HUES48 (cell line): ENCODE measurements around the gene SLC30A10.

ENCODE experiments used
- H3K27ac ChIP-seq: one replicate; pipeline ENCODE4 v1.7.0; 2013; ENCODE audit warnings: low read depth, low read length, inconsistent platforms
- H3K27me3 ChIP-seq: 2 replicates; pipeline ENCODE4 v1.6.1; 2013; ENCODE audit warnings: mild to moderate bottlenecking, low read length; ENCODE audit not compliant: control insufficient read depth, insufficient read depth
- H3K36me3 ChIP-seq: 2 replicates; pipeline ENCODE4 v1.6.1; 2013; ENCODE audit warnings: low read length; ENCODE audit not compliant: control insufficient read depth, insufficient read depth
- H3K4me1 ChIP-seq: 2 replicates; pipeline ENCODE4 v1.6.1; 2013; ENCODE audit warnings: mild to moderate bottlenecking, low read length; ENCODE audit not compliant: control insufficient read depth, insufficient read depth
- H3K4me3 ChIP-seq: 2 replicates; pipeline ENCODE4 v1.5.1; 2013; ENCODE audit warnings: mild to moderate bottlenecking, low read depth, low read length
- H3K9ac ChIP-seq: 2 replicates; pipeline ENCODE4 v1.6.1; 2013; ENCODE audit warnings: mild to moderate bottlenecking, low read depth, low read length, moderate library complexity
- H3K9me3 ChIP-seq: 2 replicates; pipeline ENCODE4 v1.6.1; 2013; ENCODE audit warnings: low read length; ENCODE audit not compliant: control insufficient read depth, insufficient read depth

Gene SLC30A10

GRCh38 chr1:219927956-219928790, at the start of gene SLC30A10:
Gene SLC30A10 (minus strand): TSS chr1:219928557. CDS start chr1:219928440, 117 bp downstream.
- Histone ChIP-seq H3K4me1 (0 out of 2 replicates have a peak, but pooled peaks cover 2% of the 10 kb centered on the region), H3K27me3 (peaks cover 33% of the 10 kb centered on the region), H3K27ac (no peak within 1 kb of the TSS), H3K36me3 (no peaks in the 10 kb centered on the region), H3K9me3 (no peaks in the 10 kb centered on the region), H3K4me3 (peak within 1 kb of the TSS; percentile 74), H3K9ac (no peak within 1 kb of the TSS)

GRCh38 chr1:219973213-219973612, 44.9 kb upstream of the SLC30A10 start:
- Histone ChIP-seq H3K4me1 (no peaks in the 10 kb centered on the region), H3K4me3 (no peak overlapping the region), H3K9me3 (no peaks in the 10 kb centered on the region), H3K36me3 (peaks cover 84% of the 10 kb centered on the region), H3K27ac (no peak overlapping the region), H3K9ac (no peak overlapping the region), H3K27me3 (no peaks in the 10 kb centered on the region)

- H3K36me3 ChIP-seq: peaks cover 41% of the 10 kb centered on the region
- H3K4me3 ChIP-seq: no peak overlapping the region
- H3K4me1 ChIP-seq: no peaks in the 10 kb centered on the region
- H3K9me3 ChIP-seq: no peaks in the 10 kb centered on the region
- H3K9ac ChIP-seq: no peak overlapping the region
- no peak overlapping the region for H3K27ac ChIP-seq
- no peaks in the 10 kb centered on the region for H3K27me3 ChIP-seq
Observed at GRCh38 chr1:219967361-219967760, 39.0 kb upstream of the SLC30A10 start.

GRCh38 chr1:219966071-219966349, 37.7 kb upstream of the SLC30A10 start:
- H3K9me3 ChIP-seq: no peaks in the 10 kb centered on the region
- no peaks in the 10 kb centered on the region for H3K27me3 ChIP-seq
- H3K4me1 ChIP-seq: no peaks in the 10 kb centered on the region

GRCh38 chr1:219965285-219966070, 37.1 kb upstream of the SLC30A10 start:
- H3K9me3 ChIP-seq: no peaks in the 10 kb centered on the region
- no peak overlapping the region for H3K4me3 ChIP-seq

More at GRCh38 chr1:219966071-219966349, 37.7 kb upstream of the SLC30A10 start:
- Histone ChIP-seq H3K36me3 (peaks cover 29% of the 10 kb centered on the region), H3K4me3 (no peak overlapping the region), H3K27ac (no peak overlapping the region), H3K9ac (no peak overlapping the region)

GRCh38 chr1:219963432-219963831, 35.1 kb upstream of the SLC30A10 start:
- no peaks in the 10 kb centered on the region for H3K4me1 ChIP-seq
- peaks cover 5% of the 10 kb centered on the region; the same call in 1 of the 2 replicates for H3K36me3 ChIP-seq
- H3K27me3 ChIP-seq: no peaks in the 10 kb centered on the region
- no peaks in the 10 kb centered on the region for H3K9me3 ChIP-seq
- no peak overlapping the region for H3K27ac ChIP-seq
- H3K9ac ChIP-seq: no peak overlapping the region
- no peak overlapping the region for H3K4me3 ChIP-seq

More at GRCh38 chr1:219965285-219966070, 37.1 kb upstream of the SLC30A10 start:
- H3K27ac ChIP-seq: no peak overlapping the region
- H3K27me3 ChIP-seq: no peaks in the 10 kb centered on the region
- no peak overlapping the region for H3K9ac ChIP-seq
- peaks cover 24% of the 10 kb centered on the region for H3K36me3 ChIP-seq
- H3K4me1 ChIP-seq: no peaks in the 10 kb centered on the region

- H3K4me1 ChIP-seq: no peaks in the 10 kb centered on the region
- no peaks in the 10 kb centered on the region for H3K27me3 ChIP-seq
- no peak overlapping the region for H3K4me3 ChIP-seq
- H3K36me3 ChIP-seq: no peaks in the 10 kb centered on the region
- no peak overlapping the region for H3K9ac ChIP-seq
- no peaks in the 10 kb centered on the region for H3K9me3 ChIP-seq
- no peak overlapping the region for H3K27ac ChIP-seq
Observed at GRCh38 chr1:219961684-219962083, 33.3 kb upstream of the SLC30A10 start.

- Histone ChIP-seq H3K4me1 (no peaks in the 10 kb centered on the region), H3K27ac (no peak overlapping the region), H3K36me3 (no peaks in the 10 kb centered on the region), H3K4me3 (no peak overlapping the region), H3K9ac (no peak overlapping the region), H3K9me3 (no peaks in the 10 kb centered on the region), H3K27me3 (no peaks in the 10 kb centered on the region)
Observed at GRCh38 chr1:219959540-219960203, 31.3 kb upstream of the SLC30A10 start.

GRCh38 chr1:219958875-219959417, 30.6 kb upstream of the SLC30A10 start:
- H3K4me3 ChIP-seq: no peak overlapping the region
- H3K9me3 ChIP-seq: no peaks in the 10 kb centered on the region
- H3K27ac ChIP-seq: no peak overlapping the region

GRCh38 chr1:219954736-219955421, 26.5 kb upstream of the SLC30A10 start:
- H3K9me3 ChIP-seq: no peaks in the 10 kb centered on the region
- H3K9ac ChIP-seq: no peak overlapping the region
- H3K36me3 ChIP-seq: no peaks in the 10 kb centered on the region
- no peak overlapping the region for H3K27ac ChIP-seq
- no peaks in the 10 kb centered on the region for H3K27me3 ChIP-seq
- H3K4me1 ChIP-seq: no peaks in the 10 kb centered on the region
- H3K4me3 ChIP-seq: no peak overlapping the region

More at GRCh38 chr1:219958875-219959417, 30.6 kb upstream of the SLC30A10 start:
- H3K27me3 ChIP-seq: no peaks in the 10 kb centered on the region
- no peaks in the 10 kb centered on the region for H3K36me3 ChIP-seq
- no peaks in the 10 kb centered on the region for H3K4me1 ChIP-seq
- H3K9ac ChIP-seq: no peak overlapping the region
